ENCODE measurements around the gene ZNF3. TPM values are rescaled to one million over a fixed set of nuclear protein-coding genes. Genes with fewer than 3 reads are reported as not detected.

The ZNF3 gene
- total and polyA plus RNA-seq, 9 of the 15 experiments (the other 6 are each of a cell fraction or from before 2014, with no cell fraction given): 30.0 to 64.9 (median 51.5) TPM

DNA sequence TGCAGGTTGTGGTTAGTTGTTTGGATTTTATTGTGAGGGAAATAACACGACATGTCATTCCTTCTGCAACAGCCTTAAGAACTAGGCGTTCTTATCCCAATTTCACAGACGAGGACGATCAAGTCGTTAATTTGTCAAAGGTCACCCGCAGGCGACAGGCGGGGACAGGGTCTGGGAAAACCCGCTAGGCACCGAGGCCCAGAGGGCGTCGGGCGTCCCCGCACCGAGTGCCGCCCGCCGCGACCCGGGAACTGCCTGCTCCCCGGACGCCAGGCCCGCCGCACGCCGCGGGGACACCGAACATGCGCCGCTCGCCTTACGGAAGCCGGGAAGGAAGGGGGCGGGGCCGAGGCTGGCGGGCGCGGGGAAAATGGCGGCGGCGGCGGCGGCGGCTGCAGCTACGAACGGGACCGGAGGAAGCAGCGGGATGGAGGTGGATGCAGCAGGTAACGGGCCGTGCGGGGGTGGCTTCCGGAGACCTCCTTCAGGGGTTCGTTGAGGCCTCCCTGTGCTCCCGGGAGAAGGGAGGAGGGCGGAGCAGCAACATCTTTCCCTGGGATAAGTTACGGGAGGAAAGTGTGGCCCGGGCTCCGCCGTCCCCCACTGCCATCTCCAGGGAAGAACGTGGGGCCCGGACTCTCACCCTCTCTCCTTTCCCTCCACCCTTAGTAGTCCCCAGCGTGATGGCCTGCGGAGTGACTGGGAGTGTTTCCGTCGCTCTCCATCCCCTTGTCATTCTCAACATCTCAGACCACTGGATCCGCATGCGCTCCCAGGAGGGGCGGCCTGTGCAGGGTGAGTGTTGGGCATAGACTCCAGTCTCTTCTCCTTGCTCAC, 7.3 kb upstream of the ZNF3 start, which contains the start of gene COPS6 (continued):
- peak; percentile 98; the same call in 1 of the 2 replicates for TF ChIP-seq RERE (CRISPR knock-in tag; IDR thresholded peaks at IDR 0.05; ENCODE audit: borderline replicate concordance)
- TF ChIP-seq ZNF133 (CRISPR knock-in tag; IDR thresholded peaks at IDR 0.05): no peak
- TF ChIP-seq ZNF140 (CRISPR knock-in tag; IDR thresholded peaks at IDR 0.05): no peak
- TF ChIP-seq, protein P1, sequence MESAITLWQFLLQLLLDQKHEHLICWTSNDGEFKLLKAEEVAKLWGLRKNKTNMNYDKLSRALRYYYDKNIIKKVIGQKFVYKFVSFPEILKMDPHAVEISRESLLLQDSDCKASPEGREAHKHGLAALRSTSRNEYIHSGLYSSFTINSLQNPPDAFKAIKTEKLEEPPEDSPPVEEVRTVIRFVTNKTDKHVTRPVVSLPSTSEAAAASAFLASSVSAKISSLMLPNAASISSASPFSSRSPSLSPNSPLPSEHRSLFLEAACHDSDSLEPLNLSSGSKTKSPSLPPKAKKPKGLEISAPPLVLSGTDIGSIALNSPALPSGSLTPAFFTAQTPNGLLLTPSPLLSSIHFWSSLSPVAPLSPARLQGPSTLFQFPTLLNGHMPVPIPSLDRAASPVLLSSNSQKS (CRISPR knock-in tag; IDR thresholded peaks at IDR 0.05): 0 out of 2 replicates have a peak, but pooled peaks have one; percentile 55
- TF ChIP-seq, protein P2, sequence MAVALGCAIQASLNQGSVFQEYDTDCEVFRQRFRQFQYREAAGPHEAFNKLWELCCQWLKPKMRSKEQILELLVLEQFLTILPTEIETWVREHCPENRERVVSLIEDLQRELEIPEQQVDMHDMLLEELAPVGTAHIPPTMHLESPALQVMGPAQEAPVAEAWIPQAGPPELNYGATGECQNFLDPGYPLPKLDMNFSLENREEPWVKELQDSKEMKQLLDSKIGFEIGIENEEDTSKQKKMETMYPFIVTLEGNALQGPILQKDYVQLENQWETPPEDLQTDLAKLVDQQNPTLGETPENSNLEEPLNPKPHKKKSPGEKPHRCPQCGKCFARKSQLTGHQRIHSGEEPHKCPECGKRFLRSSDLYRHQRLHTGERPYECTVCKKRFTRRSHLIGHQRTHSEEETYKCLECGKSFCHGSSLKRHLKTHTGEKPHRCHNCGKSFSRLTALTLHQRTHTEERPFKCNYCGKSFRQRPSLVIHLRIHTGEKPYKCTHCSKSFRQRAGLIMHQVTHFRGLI (CRISPR knock-in tag; IDR thresholded peaks at IDR 0.05): 0 out of 2 replicates have a peak, but pooled peaks have one; percentile 40
- peak; percentile 13; the same call in 1 of the 2 replicates for TF ChIP-seq CHD2 (IDR thresholded peaks at IDR 0.05; ENCODE audit: low read depth, low read length)
- TF ChIP-seq NR4A1 (CRISPR knock-in tag; IDR thresholded peaks at IDR 0.05): peak; percentile 90; the same call in 1 of the 2 replicates
- peak; percentile 86 for TF ChIP-seq NR4A1 (tag; IDR thresholded peaks at IDR 0.05)
- no peak for TF ChIP-seq ZNF586 (CRISPR knock-in tag; conservative IDR thresholded peaks at IDR 0.05)
- no peak; the same call in 1 of the 2 replicates for TF ChIP-seq ZNF77 (CRISPR knock-in tag; IDR thresholded peaks at IDR 0.05)
- TF ChIP-seq SP1 (CRISPR knock-in tag; IDR thresholded peaks at IDR 0.05): peak; percentile 100
- TF ChIP-seq SRF (CRISPR knock-in tag; IDR thresholded peaks at IDR 0.05): peak in 1 of 2 experiments; percentile 68; a peak in 2 of 4 replicates
- TF ChIP-seq, protein P3, sequence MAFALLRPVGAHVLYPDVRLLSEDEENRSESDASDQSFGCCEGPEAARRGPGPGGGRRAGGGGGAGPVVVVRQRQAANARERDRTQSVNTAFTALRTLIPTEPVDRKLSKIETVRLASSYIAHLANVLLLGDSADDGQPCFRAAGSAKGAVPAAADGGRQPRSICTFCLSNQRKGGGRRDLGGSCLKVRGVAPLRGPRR (CRISPR knock-in tag; IDR thresholded peaks at IDR 0.05): peak; percentile 73; the same call in 1 of the 2 replicates
- TF ChIP-seq SMAD3 (CRISPR knock-in tag; conservative IDR thresholded peaks at IDR 0.05): peak; percentile 71
- TF ChIP-seq ZNF395 (CRISPR knock-in tag; IDR thresholded peaks at IDR 0.05): peak; percentile 95
- no peak for TF ChIP-seq NCOA4 (IDR thresholded peaks at IDR 0.05; ENCODE audit: partially characterized antibody)
- 0 out of 2 replicates have a peak, but pooled peaks have one; percentile 17 for TF ChIP-seq HLTF (IDR thresholded peaks at IDR 0.05)
